GM12873 (cell line): ENCODE data around the gene ADGRG3.

Experiments used
- TF ChIP-seq, protein P1 (sequence below): IDR thresholded peaks from 2 replicates; pipeline ENCODE4 v1.5.1; 2012; ENCODE audit warnings: low read depth, mild to moderate bottlenecking, moderate library complexity, low read length, control low read depth; ENCODE audit not compliant: insufficient read depth; ENCODE audit errors: missing control alignments

Gene ADGRG3

DNA sequence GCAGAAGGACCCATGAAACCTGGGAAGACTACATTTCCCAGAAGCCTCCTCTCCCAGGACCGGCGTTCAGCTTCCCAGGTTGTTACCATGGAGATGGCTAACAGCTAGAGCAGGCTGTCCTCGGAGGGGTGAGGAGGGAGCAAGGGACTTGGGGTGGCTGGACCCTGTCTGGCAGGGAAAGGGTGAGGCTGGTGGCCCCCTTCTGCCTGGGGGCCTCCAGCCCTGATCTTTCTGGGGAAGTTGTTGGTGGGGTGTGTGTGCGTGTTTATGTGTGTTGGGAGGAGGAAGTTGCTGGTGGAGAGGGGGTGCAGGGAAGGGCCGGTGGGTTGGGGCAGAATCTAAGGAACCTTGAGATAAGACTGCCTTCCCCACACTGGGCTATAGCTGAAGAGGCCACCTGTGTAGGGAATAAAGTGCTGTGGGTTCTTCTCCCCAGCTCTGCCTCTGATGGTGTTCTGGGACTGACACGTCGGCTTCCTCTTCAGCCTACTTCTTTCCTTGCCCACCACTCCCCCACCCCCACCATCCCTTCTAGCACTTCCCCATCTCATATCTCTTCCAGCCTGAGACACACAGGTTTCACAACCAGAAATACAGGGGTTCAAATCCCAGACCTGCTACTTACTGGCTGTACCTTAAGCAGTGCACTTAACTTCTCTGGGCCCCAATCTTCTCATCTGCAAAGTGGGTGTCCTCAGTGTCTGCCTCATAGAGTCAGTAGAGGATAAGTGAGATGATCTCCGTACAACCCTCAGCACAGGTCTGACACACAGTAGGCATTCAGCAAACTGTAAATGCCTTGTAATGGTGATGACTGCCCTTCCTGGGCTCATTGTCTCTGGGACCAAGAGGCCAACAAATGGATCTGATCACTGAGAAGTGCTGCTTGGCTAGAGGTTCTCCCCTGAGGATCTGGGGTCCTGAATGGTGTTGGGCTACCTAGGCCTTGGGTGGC is 26.9 kb downstream of the ADGRG3 start, which contains the start of gene DRC7:
TSS of gene DRC7 (plus strand) at position 82 of the 955 bp plus-strand sequence. CDS start 3,144 bp downstream, outside the sequence.
- TF ChIP-seq, protein P1, sequence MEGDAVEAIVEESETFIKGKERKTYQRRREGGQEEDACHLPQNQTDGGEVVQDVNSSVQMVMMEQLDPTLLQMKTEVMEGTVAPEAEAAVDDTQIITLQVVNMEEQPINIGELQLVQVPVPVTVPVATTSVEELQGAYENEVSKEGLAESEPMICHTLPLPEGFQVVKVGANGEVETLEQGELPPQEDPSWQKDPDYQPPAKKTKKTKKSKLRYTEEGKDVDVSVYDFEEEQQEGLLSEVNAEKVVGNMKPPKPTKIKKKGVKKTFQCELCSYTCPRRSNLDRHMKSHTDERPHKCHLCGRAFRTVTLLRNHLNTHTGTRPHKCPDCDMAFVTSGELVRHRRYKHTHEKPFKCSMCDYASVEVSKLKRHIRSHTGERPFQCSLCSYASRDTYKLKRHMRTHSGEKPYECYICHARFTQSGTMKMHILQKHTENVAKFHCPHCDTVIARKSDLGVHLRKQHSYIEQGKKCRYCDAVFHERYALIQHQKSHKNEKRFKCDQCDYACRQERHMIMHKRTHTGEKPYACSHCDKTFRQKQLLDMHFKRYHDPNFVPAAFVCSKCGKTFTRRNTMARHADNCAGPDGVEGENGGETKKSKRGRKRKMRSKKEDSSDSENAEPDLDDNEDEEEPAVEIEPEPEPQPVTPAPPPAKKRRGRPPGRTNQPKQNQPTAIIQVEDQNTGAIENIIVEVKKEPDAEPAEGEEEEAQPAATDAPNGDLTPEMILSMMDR: no peak

DNA sequence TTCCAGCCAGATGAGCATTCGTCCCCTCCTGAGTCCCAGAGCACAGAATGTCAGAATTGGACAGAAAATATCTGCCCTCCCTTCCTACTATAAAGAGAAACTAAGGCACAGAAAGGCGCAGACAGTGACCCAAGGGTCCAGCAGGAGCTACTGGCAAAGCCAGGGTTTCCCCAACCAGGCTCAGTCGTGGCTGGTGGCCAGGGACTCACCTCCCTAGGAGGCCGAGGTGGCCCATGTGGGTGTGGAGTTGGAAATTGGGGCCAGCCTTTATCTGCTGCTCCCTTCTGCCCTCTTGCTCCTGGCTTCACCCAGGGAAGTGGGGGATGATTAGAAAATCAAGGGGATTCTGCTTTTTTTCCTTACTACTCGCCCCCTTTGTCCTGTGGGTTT is 27.6 kb downstream of the ADGRG3 start:
- TF ChIP-seq, protein P1: no peak

DNA sequence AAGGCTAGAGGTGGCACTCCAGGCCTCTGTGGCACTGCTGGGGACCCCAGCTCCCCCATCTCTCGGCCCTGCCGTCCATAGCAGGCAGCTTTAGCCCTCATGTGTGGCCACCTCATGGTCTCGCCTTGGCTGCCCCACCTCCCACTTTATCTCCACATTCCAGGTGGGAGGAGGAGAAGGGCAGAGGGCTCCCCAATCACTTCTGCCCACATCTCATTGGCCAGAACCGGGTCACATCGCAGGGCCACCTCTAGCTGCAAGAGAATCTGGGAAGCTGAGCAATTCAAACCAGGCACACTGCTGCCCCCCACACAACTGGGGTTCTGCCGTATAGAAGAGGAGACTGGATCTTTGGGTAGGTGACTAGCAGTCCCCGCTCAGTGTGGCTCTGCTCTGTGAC is 28.1 kb downstream of the ADGRG3 start:
- TF ChIP-seq, protein P1: no peak

DNA sequence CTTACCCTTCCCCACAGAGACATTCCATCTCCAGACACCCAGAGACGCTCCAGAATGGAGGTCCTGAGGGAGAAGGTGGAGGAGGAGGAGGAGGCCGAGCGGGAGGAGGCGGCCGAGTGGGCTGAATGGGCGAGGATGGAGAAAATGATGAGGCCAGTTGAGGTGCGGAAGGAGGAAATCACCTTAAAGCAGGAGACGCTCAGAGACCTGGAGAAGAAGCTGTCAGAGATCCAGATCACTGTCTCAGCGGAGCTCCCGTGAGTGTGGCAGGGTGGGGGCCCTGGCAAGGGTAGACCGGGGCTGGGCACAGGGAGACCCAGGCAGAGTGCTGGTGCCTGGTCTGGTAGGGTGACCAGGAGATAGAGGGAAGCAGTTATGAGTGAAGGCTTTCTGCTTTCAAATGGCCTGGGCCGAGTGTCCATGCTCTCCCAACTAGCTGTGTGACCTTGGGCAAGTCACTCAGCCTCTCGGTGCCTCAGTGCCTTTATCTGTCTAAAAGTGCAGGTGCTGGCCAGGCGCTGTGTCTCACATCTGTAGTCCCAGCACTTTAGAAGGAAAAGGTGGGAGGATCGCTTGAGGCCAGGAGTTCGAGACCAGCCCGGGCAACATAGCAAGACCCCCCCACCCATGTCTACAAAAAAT is 29.9 kb downstream of the ADGRG3 start:
- TF ChIP-seq, protein P1: no peak

DNA sequence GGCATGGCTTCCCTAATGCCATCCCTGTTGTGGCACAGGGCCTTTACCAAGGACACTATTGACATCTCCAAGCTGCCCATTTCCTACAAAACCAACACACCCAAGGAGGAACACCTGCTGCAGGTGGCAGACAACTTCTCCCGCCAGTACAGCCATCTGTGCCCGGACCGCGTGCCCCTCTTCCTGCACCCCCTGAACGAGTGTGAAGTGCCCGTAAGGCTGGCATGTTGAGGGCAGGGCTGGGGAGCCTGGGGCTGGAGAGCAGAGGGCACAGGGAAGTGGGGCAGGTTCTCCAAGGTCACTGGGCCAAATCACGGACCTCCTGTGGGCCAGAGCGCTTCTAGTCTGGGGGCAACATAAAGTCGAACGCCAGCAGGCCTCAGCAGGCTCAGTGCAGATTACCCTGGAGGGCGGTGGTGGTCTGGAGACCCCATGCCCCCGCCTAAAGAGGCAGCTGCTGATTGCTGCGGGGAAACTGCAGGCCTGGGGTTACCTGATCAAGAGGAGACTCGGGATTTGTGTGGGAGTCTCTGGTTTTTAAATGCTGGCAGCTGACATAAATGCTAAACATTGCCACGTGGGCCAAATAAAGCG is 30.8 kb downstream of the ADGRG3 start:
- TF ChIP-seq, protein P1: no peak

DNA sequence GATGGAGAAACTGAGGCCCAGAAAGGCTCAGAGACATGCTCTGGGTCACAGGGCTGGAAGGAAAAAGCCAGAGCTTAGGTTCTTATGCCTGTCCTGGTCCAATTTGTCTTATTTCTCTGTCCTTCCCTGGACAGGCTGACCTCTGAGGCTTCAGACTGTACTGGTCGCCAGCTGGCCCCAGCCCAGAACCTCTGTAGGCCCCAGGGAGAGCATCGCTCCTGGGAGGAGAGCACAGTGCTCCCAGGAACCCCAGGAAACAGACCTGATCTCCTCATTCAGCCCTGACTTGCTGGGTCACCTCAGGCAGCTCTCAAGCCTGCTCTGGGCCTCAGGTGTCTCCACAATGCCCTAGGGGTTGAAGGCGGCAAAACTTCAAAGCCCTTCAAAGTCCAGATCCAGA is 31.4 kb downstream of the ADGRG3 start:
- TF ChIP-seq, protein P1: no peak

DNA sequence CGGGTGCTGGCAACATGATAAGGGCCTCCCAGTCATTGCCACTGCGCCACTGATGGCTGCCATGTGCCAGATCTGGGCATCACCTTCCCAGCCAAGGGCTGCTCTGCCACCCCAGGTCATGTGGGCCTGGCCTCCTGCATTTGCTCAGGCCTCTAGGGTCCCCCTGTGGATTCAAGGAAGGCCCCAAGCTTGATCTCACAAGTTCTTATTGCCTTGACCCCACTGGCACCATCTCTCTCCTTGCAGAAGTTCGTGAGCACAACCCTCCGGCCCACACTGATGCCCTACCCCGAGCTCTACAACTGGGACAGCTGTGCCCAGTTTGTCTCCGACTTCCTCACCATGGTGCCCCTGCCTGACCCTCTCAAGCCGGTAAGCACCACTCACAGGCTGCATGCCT is 31.8 kb downstream of the ADGRG3 start:
- TF ChIP-seq, protein P1: no peak
